Activated T-cell treated with anti-CD3 and anti-CD28 coated beads for 4 hours (primary cell): ENCODE data around the gene LSG1.
"Not testable (repeated sequence)": the region's sequence is repeated elsewhere in the genome, so short reads cannot be mapped to it uniquely, and the experiment has no call there.

ENCODE experiments used
- DNase-seq: peaks from one replicate; pipeline ENCODE4 v3.0.0-alpha.2; 2020

Gene LSG1

DNA sequence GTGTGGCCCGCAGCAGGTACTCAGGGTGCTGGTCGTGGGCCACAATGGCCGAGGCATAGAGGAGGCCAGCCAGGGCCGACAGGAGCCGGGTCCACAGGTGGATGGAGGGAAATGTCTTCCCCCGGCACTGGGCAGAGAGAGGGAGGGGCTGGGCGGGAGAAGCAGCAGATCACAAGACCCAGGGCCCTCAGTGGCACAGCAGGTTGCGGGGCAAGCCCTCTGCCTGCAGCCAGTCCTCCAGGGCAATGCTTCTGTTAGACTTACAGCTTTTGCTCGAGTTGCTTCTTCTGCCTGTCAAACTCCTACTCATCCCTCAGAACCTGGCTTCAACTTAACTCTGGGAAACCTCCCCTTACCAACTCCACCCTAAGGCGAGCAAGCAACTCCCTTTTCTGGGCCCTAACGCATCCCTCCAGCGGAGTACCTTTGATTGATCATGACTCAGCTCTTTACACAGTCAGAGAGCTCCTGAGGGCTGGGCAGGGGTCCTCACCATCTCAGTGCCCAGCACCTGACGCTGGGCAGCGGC lies 54.8 kb downstream of the LSG1 start:
- no peak for DNase-seq

DNA sequence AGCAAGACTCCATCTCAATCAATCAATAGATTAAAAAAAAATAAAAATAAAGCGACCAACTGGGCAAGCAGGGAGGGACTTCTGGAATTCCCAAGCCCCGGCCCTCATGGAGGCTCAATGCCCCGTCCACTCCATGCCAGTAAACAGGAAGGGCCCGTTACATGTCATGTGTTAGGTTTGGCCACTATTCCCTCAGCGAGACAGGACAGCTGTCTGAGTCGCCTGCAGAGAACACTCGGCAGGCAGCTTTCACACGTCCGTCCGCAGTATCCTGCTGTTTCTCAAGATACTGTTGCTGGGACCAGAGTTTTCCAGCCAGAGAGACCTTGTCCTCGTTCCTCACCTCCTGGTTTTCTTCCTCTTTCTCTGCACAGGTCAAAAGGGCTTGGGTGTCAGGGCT lies 56.8 kb downstream of the LSG1 start:
- DNase-seq, result no peak

DNA sequence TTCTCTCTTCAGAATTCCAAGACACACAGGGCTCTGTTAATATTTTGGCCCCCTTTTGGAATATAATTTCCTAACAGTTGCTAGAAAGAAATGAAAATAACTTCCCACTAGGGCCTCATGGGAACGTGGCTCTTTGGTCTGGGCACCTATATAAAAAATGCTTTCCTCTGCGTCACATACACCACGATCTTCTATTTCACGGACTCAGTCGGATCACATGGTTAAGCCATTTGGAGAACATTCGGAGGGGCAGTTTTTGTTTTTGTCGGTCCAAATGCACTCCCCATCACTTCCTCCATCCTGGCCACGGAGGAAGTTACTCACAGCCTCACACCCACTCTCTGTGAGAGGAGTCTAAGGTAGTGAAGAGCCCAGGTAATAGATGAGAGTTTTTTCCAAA lies 59.8 kb downstream of the LSG1 start:
- DNase-seq, result no peak

DNA sequence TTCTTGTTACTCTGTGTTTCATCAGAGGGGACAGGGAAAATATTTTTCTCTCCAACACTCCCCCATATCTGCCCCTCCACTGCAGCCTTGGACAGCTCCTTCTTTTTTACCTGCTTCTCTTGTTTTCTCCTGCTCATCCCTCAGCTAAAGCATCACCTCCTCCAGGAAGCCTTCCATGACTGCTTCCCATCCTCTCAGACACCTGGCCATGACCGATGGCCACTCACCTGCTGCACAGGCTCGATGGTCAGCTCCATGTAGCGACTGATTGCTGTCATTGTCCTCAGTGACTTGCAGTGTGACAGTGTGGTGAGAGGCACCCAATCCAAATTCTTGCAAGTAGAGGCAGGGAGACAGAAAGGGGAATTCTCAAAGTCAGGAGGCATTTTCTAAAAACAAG lies 61.3 kb downstream of the LSG1 start:
- no peak for DNase-seq

DNA sequence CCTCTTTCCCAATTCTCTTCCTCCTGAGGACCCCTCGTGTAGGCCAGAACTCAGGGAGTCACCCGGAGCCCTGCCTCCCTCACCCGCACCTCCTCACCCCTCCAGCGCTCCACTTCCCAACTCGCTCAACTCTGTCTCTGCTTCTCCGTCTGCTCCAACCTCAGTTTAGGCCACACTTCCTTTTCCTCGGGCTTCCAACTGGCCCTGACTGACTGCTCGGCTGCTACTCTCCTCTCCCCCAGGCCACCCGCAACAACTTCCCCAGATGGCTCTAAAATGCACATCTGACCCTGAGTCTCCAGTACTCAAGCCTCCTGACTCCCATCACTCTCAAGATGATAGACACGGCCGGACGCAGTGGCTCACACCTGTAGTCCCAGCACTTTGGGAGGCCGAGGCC lies 62.4 kb downstream of the LSG1 start:
- DNase-seq, result no peak

DNA sequence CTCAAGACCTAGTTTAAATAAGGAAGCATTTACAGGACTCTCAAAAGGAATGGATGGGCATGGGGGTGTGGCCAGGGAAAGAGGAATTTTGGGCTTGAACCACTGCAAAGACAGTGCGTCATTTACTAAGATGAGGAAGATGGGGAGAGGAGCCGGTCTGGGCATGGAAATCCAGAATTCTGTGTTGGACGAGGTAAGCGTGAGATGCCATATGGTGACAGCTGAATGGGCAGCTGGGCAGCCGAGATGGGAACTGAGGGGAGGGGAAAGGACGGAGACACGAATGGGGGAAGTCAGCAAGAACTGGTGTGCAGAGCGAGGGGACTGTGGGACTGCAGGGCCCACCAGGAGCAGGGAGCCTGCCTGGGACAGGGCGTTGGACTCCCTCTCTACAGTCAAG lies 63.0 kb downstream of the LSG1 start:
- DNase-seq, result no peak

DNA sequence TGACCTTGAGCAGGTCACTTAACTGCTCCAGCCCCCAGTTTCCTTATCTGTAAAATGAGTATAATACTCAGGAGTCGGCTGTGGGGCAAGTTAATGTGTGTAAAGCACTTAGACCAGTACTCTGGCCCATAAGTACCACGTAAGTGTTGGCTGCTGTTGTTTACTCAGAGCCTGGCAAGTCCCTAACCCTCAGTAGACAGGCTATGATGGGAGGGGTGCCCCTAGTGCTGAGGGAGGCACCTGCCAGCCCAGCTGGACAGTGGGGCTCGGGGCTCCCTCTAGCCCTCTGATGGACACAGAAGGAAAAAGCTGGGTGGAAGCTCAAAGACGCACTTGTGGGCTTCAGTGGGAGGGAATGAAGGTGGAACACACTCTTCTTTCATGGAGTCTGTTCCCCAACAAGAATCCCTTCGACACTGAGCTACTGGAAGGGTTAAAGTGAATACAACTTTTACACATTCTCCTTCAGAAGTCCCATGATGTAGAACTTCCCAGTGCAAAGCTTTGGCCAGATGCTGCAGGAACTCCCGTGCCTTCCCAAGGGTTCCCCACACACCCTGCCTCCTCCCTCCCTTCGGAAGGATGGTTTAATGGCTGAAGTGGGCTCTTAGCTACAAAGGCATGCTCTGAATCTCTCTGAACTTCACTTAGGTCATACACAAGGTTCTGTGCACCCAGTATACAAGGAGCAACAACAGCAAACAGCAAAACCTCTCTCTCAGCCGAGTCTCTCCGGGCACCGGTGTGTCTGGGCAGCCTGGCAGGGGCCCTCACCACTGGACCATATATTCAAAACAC lies 64.2 kb downstream of the LSG1 start:
- no peak for DNase-seq

DNA sequence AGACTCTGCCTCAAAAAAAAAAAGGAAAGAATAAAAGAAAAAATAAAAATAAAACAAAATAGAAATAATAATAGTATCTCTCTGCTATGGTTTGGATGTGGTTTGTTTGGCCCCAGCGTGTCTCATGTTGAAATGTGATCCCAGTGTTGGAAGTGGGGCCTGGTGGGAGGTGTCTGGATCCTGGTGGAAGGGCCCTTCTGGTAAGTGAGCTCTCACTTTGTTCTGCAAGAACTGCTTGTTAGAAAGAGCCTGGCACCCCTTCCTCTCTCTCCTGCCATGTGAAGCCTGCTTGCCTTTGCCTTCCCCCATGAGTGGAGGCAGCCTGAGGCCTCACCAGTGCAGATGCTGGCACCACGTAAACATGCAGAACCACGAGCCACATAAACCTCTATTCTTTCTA lies 65.0 kb downstream of the LSG1 start:
- DNase-seq, result no peak

DNA sequence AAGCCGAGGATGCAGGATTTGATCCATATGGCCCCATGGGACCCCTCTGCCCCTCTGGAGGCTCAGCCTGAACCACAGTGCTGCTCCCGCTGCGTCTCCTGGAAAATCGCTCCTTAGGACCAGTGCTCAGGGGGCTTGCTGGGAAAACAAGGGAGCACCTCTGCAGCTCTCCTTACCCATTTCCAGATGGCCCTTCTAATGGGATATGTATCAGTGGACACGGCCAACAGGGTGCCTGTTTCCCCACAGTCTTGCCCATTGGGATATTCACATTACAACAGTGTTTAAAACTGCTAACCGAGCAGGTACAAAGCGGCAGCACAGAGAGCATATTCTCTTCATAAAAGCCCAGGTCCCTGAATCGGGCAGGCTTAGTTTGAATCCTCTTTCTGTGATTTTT lies 65.8 kb downstream of the LSG1 start:
- DNase-seq, result no peak

DNA sequence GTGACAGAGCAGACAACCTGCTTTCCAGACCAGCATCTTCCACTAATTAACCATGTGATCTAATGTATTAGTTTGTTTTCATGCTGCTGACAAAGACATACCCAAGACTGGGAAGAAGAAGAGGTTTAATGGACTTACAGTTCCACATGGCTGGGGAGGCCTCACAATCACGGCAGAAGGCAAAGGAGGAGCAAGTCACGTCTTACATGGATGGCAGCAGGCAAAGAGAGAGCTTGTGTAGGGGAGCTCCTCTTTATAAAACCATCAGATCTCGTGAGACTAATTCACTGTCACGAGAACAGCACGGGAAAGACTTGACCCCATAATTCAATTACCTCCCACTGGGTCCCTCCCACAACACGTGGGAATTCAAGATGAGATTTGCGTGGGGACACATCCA lies 66.7 kb downstream of the LSG1 start:
- DNase-seq, result not testable (repeated sequence)

DNA sequence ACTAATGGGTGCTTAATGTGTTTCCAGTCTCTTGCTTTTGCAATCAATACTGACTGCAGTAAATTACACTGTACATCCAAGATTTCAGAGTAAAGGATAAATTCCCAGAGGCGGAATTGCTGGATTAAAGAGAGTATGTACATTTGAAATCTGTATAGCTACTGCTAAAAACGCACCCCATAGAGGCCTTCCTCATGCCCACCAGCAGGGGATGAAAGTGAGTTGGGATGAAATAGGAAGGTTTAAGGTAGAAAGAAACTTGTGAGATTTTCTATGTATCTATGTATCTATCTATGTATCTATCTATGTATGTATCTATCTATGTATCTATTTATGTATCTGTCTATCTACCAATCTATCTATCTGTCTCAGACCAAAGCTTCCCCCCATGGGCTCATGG lies 67.2 kb downstream of the LSG1 start:
- no peak for DNase-seq

DNA sequence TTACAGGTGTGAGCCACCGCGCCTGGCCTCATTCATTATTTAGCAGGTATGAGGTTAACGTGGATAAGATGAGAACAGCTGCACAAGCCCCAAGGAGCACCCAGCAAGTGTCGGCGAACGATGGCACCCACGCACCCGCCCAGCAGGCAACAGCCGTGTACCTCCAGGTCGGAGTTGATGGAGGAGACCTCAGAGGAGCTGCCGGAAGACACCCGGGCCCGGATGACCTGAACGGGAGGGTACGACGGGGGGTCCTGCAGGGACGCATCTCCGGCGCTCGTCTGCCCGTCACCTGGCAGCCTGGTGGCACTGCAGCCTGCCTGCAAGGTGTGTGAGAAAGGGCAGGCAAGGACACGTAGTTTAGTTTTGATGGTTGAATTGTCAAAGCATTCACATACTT lies 67.9 kb downstream of the LSG1 start:
- no peak for DNase-seq

DNA sequence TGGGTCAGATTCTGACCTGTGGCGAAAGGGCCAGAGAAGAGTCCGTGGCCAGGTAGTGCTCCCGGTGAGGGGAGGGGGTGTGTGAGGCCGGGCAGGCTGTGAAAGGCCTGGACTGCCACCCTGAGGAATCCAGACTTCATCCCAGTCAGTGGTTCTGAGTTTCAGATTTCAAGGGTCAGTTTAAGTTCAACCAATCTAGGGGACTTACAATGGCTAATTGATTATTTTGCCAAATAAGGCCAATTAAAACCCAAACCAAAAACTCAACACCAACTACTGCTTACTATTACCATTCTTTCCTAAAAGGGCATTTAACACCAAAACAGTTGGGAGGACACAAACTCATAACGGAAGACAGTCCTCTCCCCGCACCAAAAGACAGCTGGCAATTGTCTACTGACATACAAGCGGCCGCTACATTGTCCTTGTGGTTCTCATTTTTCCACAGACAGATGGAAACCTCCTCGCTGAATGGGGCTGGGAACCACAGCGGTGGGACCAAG lies 69.3 kb downstream of the LSG1 start:
- no peak for DNase-seq

DNA sequence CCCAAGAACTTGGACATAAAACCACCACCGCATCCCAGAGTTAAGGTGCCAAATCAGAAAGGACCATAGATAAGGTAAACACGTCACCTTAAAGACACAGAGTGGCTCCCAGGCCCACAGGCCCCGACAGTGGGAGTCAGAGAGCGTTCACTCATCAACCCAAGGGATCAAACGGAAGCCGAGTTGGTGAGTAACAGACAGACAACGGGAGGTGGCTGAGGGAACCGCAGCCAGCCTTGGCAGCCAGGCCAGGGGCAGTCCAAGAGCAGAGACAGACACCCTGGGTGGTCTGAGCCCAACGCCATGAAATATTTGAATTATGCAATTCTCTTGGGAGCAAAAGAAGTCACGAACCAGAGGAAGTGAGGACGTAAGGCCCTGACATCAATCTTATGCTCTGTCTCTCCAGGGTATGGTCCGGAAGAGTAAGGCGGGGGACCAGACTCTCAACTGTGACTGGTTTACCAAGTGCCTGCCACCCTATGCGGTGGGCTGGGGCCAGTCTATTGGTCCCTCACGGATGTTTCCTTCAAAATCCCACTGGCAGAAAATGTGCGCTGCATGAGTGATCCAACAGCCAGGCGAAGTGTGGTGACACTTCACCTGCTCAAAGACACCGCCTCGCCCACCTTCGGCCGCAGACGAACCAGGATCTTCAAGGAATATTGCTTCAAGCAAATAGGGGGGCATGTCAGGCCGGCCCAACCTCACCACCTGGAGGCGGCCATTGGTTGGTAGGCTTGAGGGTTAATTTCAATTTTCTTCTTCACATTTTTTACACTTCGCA lies 73.0 kb downstream of the LSG1 start:
- no peak for DNase-seq

DNA sequence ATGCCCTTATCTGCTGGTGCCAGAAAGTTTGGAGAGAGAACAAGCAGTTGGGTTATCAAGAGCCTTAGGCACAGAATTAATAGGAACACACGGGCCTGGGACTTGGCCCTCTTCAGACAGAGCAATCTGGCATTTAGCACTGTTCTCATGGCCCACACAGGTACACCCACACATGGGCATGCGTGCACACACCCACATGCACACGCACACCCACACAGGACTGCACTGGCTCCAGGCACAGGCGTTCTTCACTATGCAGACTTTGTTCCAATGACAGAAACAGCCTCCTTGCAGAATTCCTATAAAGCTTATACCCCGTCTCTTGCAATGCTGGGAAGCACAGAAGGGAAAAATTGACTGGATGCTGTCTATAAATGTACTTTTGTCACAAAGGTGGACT lies 75.1 kb downstream of the LSG1 start:
- DNase-seq, result no peak

DNA sequence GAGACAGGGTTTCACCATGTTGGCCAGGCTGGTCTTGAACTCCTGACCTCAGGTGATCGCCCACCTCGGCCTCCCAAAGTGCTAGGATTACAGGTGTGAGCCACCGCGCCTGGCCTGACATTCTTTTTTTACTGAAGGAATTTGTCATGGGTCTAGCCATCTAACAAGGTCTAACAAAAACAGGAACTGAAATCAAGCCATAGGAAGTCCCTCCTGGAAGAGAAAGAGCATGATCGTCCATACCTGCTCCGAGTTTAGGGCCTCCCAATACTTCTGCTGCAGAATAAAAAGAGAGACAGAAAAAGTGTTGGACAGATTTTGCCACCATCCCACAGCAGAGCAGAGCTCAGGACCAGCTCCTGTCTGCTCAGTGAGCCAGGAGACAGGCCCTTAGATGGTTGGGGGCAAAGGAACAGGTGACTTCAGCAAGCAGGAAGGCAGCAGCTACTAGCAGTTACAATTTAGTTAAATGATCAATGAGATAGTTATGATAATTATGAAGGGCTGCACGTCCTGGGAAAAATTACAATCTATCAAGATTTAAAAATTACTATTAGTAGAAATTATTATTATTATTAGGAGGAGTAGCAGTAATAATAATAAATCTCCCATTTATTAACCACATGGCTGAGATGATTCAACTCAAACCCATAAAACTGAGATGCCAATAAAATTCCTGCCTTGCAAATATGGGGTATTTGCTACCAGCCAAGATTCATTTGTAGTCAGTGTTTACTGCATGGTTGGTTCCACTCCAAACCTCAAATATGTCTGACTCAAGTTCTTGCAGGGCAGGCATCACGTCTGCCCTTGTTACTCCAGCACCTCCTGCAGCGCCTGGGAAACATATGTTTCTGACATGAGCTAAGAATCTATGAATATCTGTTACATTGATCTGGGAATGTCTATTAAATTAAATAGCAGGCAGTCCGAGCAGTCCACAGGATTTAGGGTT lies 78.9 kb downstream of the LSG1 start:
- no peak for DNase-seq
